Ascending aorta (tissue), 2 donors: ENCODE measurements around the gene HSPA9. TPM values are rescaled to one million over a fixed set of nuclear protein-coding genes. Genes with fewer than 3 reads are reported as not detected.
"Not testable (repeated sequence)": the region's sequence is repeated elsewhere in the genome, so short reads cannot be mapped to it uniquely, and the experiment has no call there.

Experiments
- DNase-seq, 2 donors: peaks; one replicate each; pipeline ENCODE4 v3.0.0-alpha.2; 2019; ENCODE audit warnings: low spot score in 2 of 2
- H3K27ac ChIP-seq, 2 donors: fragments of 200-600 bp; sonication (generic); one replicate each; pipeline ENCODE4 v1.5.1; 2016 to 2017; ENCODE audit warnings: mild to moderate bottlenecking in 1 of 2
- H3K27me3 ChIP-seq: fragments of 200-600 bp; sonication (generic); one replicate; pipeline ENCODE4 v1.5.1; 2017
- H3K36me3 ChIP-seq, 2 donors: fragments of 200-600 bp; sonication (generic); one replicate each; pipeline ENCODE4 v1.5.1; 2016
- H3K4me1 ChIP-seq, 2 donors: fragments of 200-600 bp; sonication (generic); one replicate each; pipeline ENCODE4 v1.5.1; 2016 to 2017; ENCODE audit warnings: mild to moderate bottlenecking in 1 of 2
- H3K4me3 ChIP-seq, 2 donors: fragments of 200-600 bp; sonication (generic); one replicate each; pipeline ENCODE4 v1.5.1; 2016 to 2017; ENCODE audit warnings: mild to moderate bottlenecking in 1 of 2
- H3K9me3 ChIP-seq, 2 donors: fragments of 200-600 bp; sonication (generic); one replicate each; pipeline ENCODE4 v1.5.1; 2016
- intact Hi-C: fragments of 100-400 bp; cut with DNase I; formaldehyde crosslinking; loops from one replicate; pipeline ENCODE4 v1.15.1; 2023
- total RNA-seq: library from RNA; depleted of rRNA; stranded (reverse); fragments of >200 nt; gene quantifications from one replicate; pipeline ENCODE4 v1.1.0, GENCODE V29; 2016
- TF ChIP-seq, protein P1 (sequence below), 3 experiments: fragments of 200-600 bp in 2 of 3; fragments of 450-650 bp in 1 of 3; sonication (generic) in 2 of 3; IDR thresholded peaks; one replicate each; pipeline ENCODE4 v1.5.1; 2016 to 2019; ENCODE audit warnings: antibody characterized with exemption in 3 of 3, mild to moderate bottlenecking in 1 of 3, moderate library complexity in 1 of 3

The HSPA9 gene
- total RNA-seq, 1 donor from 2014 or later, result 75.5 TPM

DNA sequence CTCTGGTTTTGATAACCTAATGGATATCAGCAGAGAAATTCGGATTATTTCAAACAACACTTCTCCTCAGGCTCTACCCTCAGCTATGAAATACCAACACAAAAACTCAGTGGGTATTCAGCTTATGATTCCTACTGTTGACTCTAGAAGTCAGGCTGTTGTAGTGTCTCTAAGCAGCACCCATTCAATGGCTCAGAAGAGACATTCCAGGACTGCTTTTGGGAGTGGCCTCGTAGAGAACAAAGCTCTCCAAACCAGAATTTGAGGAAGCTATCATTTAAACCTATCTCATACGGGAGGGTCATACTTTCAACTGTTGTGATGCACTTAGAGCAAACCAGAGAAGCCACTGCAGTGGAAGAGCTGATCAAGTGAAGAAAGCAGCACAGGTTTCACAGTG is 66.2 kb downstream of the HSPA9 start:
- Histone ChIP-seq H3K9me3 (no peaks in the 10 kb centered on the region), H3K27me3 (no peaks in the 10 kb centered on the region), H3K4me1 (peaks cover 4 to 15% of the 10 kb centered on the region in 2 donors), H3K27ac (no peak overlapping the region), H3K4me3 (no peak overlapping the region), H3K36me3 (peaks cover 52 to 61% of the 10 kb centered on the region in 2 donors)
- DNase-seq, result no peak
- TF ChIP-seq, protein P1, sequence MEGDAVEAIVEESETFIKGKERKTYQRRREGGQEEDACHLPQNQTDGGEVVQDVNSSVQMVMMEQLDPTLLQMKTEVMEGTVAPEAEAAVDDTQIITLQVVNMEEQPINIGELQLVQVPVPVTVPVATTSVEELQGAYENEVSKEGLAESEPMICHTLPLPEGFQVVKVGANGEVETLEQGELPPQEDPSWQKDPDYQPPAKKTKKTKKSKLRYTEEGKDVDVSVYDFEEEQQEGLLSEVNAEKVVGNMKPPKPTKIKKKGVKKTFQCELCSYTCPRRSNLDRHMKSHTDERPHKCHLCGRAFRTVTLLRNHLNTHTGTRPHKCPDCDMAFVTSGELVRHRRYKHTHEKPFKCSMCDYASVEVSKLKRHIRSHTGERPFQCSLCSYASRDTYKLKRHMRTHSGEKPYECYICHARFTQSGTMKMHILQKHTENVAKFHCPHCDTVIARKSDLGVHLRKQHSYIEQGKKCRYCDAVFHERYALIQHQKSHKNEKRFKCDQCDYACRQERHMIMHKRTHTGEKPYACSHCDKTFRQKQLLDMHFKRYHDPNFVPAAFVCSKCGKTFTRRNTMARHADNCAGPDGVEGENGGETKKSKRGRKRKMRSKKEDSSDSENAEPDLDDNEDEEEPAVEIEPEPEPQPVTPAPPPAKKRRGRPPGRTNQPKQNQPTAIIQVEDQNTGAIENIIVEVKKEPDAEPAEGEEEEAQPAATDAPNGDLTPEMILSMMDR (IDR thresholded peaks at IDR 0.05), result no peak
- intact Hi-C loops, result no loop called here

DNA sequence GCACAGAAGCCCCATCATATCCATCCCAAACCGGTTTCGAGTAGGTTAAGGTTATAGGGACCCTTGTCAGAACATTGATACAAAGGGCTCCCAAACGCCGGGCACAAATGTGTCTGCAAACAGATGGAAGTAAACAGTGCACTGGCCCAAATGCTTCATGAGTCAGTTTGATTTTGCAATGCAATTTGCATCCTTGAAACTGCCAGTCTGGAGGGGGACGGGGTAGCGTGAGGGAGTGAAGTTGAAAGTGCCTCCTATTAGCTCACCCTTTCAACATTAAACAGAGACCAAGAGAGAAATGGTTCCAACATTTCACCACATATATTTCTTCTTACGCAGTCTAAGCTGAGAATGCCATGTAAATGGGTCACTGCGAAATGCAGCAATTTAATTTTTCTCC is 67.7 kb downstream of the HSPA9 start:
- intact Hi-C loops, DNase-seq, H3K27me3 ChIP-seq, H3K27ac ChIP-seq, H3K9me3 ChIP-seq, H3K4me3 ChIP-seq: not testable (repeated sequence)
- Histone ChIP-seq H3K36me3 (peaks cover 37 to 47% of the 10 kb centered on the region in 2 donors), H3K4me1 (peaks cover 5 to 19% of the 10 kb centered on the region in 2 donors)

DNA sequence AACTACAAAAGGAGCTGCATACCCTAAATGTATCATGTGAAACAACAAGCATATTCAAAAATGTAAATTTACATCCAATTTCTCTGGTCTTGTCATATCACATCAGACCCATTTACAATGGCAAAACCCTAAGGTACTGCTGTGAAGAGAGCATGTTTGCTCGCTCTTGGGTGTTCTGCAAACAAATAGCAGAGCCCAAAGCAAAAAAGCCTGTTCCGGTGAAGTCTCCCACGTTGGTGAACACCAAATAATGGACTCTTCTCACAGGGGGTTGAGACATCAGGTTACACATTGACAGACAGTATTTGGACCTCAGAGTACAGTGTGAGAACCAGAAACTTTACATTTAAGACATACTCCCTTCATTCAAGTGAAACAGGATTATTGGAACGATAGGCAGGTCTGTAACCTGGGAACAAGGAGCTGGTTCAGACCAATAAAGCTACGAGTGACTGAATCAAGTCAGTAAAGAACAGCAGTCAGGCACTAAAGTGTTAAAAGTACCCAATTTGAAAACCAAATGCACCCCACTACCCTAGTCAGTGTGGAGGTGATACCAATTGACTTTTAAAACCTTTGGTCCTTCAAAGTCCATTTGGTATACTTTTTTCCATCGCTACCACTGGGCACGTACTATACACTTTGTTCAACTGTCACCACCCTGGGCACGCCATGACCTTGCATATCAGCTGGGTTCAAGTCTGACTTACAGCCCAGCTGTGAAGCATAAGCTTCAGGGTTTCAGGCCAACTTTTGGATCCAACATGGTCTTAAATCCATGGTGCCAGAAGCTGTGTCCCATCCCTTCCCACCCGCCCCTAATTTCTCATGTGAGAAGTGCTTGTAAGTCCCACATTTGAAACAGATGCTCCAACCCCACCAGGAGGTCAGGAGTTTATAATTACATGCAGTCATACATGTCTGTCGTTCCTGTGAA is 68.6 kb downstream of the HSPA9 start:
- H3K27me3 ChIP-seq, result no peaks in the 10 kb centered on the region
- TF ChIP-seq, protein P1 (IDR thresholded peaks at IDR 0.05), result no peak
- no peak for DNase-seq
- intact Hi-C loops, result no loop called here
- H3K9me3 ChIP-seq, result no peaks in the 10 kb centered on the region
- peaks cover 5 to 19% of the 10 kb centered on the region in 2 donors for H3K4me1 ChIP-seq
- no peak overlapping the region for H3K27ac ChIP-seq
- peaks cover 32 to 45% of the 10 kb centered on the region in 2 donors for H3K36me3 ChIP-seq
- no peak overlapping the region for H3K4me3 ChIP-seq

DNA sequence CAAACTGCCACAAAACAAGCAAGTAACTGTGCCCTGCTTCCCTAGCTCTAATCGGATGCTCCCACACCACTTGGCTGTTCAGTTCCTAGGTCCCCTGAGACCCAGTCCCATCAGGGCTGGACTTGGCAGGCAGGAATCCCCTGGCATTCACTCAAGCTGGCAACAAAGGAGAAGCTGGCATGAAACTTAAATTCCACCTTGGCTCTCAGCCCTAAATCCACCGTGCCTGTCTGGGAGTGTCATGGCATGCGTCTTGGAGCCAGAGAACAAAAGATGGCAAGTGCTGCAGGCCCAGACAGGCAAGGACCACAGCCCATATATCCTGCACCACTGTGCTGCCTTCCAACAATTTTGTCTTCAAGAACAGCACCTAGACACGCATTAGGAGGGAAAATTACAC is 70.4 kb downstream of the HSPA9 start:
- Histone ChIP-seq H3K4me1 (peaks cover 5 to 19% of the 10 kb centered on the region in 2 donors), H3K9me3 (no peaks in the 10 kb centered on the region), H3K27ac (peak overlapping the region; percentile 35 to 43), H3K27me3 (no peaks in the 10 kb centered on the region), H3K4me3 (no peak overlapping the region), H3K36me3 (peaks cover 22 to 29% of the 10 kb centered on the region in 2 donors)
- intact Hi-C loops, result loop anchor here (1.0 to 2.0 kb wide), 2 partner anchors 38 to 40 kb away; partner anchors contain the start of gene ETF1
- DNase-seq, result peak in 1 of 2 donors; percentile 76
- TF ChIP-seq, protein P1 (IDR thresholded peaks at IDR 0.05), result no peak

Other genes with a start within 250 kb of the HSPA9 start
- not detected for gene CDC25C, start 243.6 kb downstream of the HSPA9 start, total RNA-seq
- gene FAM53C, start 237.1 kb downstream of the HSPA9 start, total RNA-seq, result 40.0 TPM
- gene KDM3B, start 222.7 kb downstream of the HSPA9 start, total RNA-seq, result 33.4 TPM
- gene REEP2, start 136.3 kb downstream of the HSPA9 start, total RNA-seq, result 3.5 TPM
- 419 TPM for gene EGR1, start 109.9 kb downstream of the HSPA9 start, total RNA-seq
- gene ETF1, start 32.2 kb downstream of the HSPA9 start, total RNA-seq, result 28.2 TPM
- gene CTNNA1, start 178.0 kb upstream of the HSPA9 start, total RNA-seq, result 310 TPM